Lower leg skin (tissue), 3 donors: ENCODE measurements around the gene KCNJ6.

Experiments
- CTCF ChIP-seq, 3 donors: fragments of 450-650 bp; IDR thresholded peaks; one replicate each; pipeline ENCODE4 v1.5.1; 2016; ENCODE audit warnings: antibody characterized with exemption in 3 of 3, mild to moderate bottlenecking in 3 of 3, moderate library complexity in 2 of 3
- POLR2A ChIP-seq, 2 donors: fragments of 450-650 bp; IDR thresholded peaks; one replicate each; pipeline ENCODE4 v1.6.1; 2016 to 2017; ENCODE audit warnings: antibody characterized with exemption in 2 of 2, mild to moderate bottlenecking in 1 of 2, moderate library complexity in 1 of 2

GRCh38 chr21:37965088-37965805, 49.0 kb upstream of the KCNJ6 start:
- no peak for TF ChIP-seq CTCF (IDR thresholded peaks at IDR 0.05)
- no peak for TF ChIP-seq POLR2A (IDR thresholded peaks at IDR 0.05)
